SHP77 (cell line): ENCODE measurements around the gene DBT.
"Not testable (repeated sequence)": the region's sequence is repeated elsewhere in the genome, so short reads cannot be mapped to it uniquely, and the experiment has no call there.

Source experiments
- DNase-seq, 2 experiments: peaks; one replicate each; lab custom pipeline; 2025; lab: John Stamatoyannopoulos, UW

DBT gene

GRCh38 chr1:100249537-100250257, at the start of gene DBT:
TSS of gene DBT (minus strand) at chr1:100249834. CDS start at chr1:100249820, 14 bp downstream.
- peak; percentile 95 to 97 for DNase-seq

- no peak for DNase-seq
Observed at GRCh38 chr1:100298512-100298911, 48.9 kb upstream of the DBT start.

- DNase-seq, result not testable (repeated sequence)
Observed at GRCh38 chr1:100296997-100297396, 47.4 kb upstream of the DBT start.

- no peak for DNase-seq
Observed at GRCh38 chr1:100296140-100296539, 46.5 kb upstream of the DBT start.

- DNase-seq, result no peak
Observed at GRCh38 chr1:100292711-100293110, 43.1 kb upstream of the DBT start.

- DNase-seq, result no peak
Observed at GRCh38 chr1:100290291-100290690, 40.7 kb upstream of the DBT start.

GRCh38 chr1:100287162-100287561, 37.5 kb upstream of the DBT start:
- no peak for DNase-seq

GRCh38 chr1:100284591-100284990, 35.0 kb upstream of the DBT start:
- no peak for DNase-seq

GRCh38 chr1:100279954-100280682, 30.5 kb upstream of the DBT start:
- no peak for DNase-seq

GRCh38 chr1:100279358-100279923, 29.8 kb upstream of the DBT start:
- DNase-seq, result no peak

GRCh38 chr1:100277866-100278265, 28.2 kb upstream of the DBT start:
- DNase-seq, result no peak

- no peak for DNase-seq
Observed at GRCh38 chr1:100268202-100268601, 18.6 kb upstream of the DBT start.

- DNase-seq, result no peak
Observed at GRCh38 chr1:100267284-100267683, 17.6 kb upstream of the DBT start.

GRCh38 chr1:100266741-100267140, 17.1 kb upstream of the DBT start:
- no peak for DNase-seq

- DNase-seq, result peak; percentile 83 to 92
Observed at GRCh38 chr1:100265931-100266740, 16.5 kb upstream of the DBT start, which contains the start of gene RTCA. TSS of gene RTCA (plus strand) at chr1:100266216. CDS start at chr1:100266376, 160 bp downstream.

GRCh38 chr1:100265562-100265930, 15.9 kb upstream of the DBT start:
- DNase-seq, result no peak

- not testable (repeated sequence) for DNase-seq
Observed at GRCh38 chr1:100264081-100264480, 14.4 kb upstream of the DBT start.

- no peak for DNase-seq
Observed at GRCh38 chr1:100261686-100262085, 12.1 kb upstream of the DBT start.

- DNase-seq, result not testable (repeated sequence)
Observed at GRCh38 chr1:100258427-100258826, 8.8 kb upstream of the DBT start.

- not testable (repeated sequence) for DNase-seq
Observed at GRCh38 chr1:100256273-100256672, 6.6 kb upstream of the DBT start.

- no peak for DNase-seq
Observed at GRCh38 chr1:100253552-100253951, 3.9 kb upstream of the DBT start.

- DNase-seq, result no peak
Observed at GRCh38 chr1:100252901-100253300, 3.3 kb upstream of the DBT start.
